ENCODE results near the gene BAZ2A.
"Not testable (repeated sequence)": the region's sequence is repeated elsewhere in the genome, so short reads cannot be mapped to it uniquely, and the experiment has no call there.

BAZ2A gene

GRCh38 chr12:56630180-56630632 lies at the start of gene BAZ2A:
Gene BAZ2A (minus strand): TSS chr12:56630326. CDS start chr12:56617530, 12,796 bp downstream.
- peak; percentile 69 to 79 for DNase-seq

- DNase-seq: no peak
These were observed 48.7 kb upstream of the BAZ2A start for GRCh38 chr12:56678852-56679251.

GRCh38 chr12:56677680-56678079 lies 47.6 kb upstream of the BAZ2A start:
- DNase-seq: no peak

GRCh38 chr12:56676851-56677580 lies 46.9 kb upstream of the BAZ2A start:
- DNase-seq: no peak

- no peak for DNase-seq
These were observed 41.5 kb upstream of the BAZ2A start for GRCh38 chr12:56671608-56672007.

GRCh38 chr12:56670836-56671235 lies 40.7 kb upstream of the BAZ2A start:
- DNase-seq: no peak

- no peak for DNase-seq
These were observed 38.0 kb upstream of the BAZ2A start for GRCh38 chr12:56668197-56668457.

GRCh38 chr12:56661979-56662638 lies 32.0 kb upstream of the BAZ2A start:
- no peak for DNase-seq

- DNase-seq: no peak
These were observed 31.4 kb upstream of the BAZ2A start for GRCh38 chr12:56661560-56661959.

GRCh38 chr12:56658921-56659320 lies 28.8 kb upstream of the BAZ2A start:
- no peak for DNase-seq

- no peak for DNase-seq
These were observed 27.6 kb upstream of the BAZ2A start for GRCh38 chr12:56657416-56658379.

- not testable (repeated sequence) for DNase-seq
These were observed 23.7 kb upstream of the BAZ2A start for GRCh38 chr12:56653781-56654180.

- not testable (repeated sequence) for DNase-seq
These were observed 17.9 kb upstream of the BAZ2A start for GRCh38 chr12:56648023-56648422.

- DNase-seq: peak; percentile 97 to 98
These were observed 15.8 kb upstream of the BAZ2A start, which contains the start of gene ATP5F1B for GRCh38 chr12:56645717-56646446. Gene ATP5F1B (minus strand): TSS chr12:56645984. CDS start chr12:56645963, 21 bp downstream.

- no peak for DNase-seq
These were observed 15.1 kb upstream of the BAZ2A start for GRCh38 chr12:56645201-56645716.

GRCh38 chr12:56644654-56645053 lies 14.5 kb upstream of the BAZ2A start:
- no peak for DNase-seq

GRCh38 chr12:56641219-56641618 lies 11.1 kb upstream of the BAZ2A start:
- DNase-seq: no peak

- no peak for DNase-seq
These were observed 7.5 kb upstream of the BAZ2A start for GRCh38 chr12:56637621-56638020.

- peak; percentile 99 for DNase-seq
These were observed 6.8 kb upstream of the BAZ2A start for GRCh38 chr12:56636675-56637540.

GRCh38 chr12:56635806-56636674 lies 5.9 kb upstream of the BAZ2A start:
- peak; percentile 54 to 61 for DNase-seq

Data from NCI-H1930 (cell line).